Retina (tissue), 1 donor: Measurements from ENCODE around the gene SFI1.
"Not testable (repeated sequence)": the region's sequence is repeated elsewhere in the genome, so short reads cannot be mapped to it uniquely, and the experiment has no call there.

Source experiments
- DNase-seq: peaks from one replicate; pipeline ENCODE4 v3.0.0-alpha.2; 2016

Gene SFI1

GRCh38 chr22:31493355-31493754 lies 3.0 kb upstream of the SFI1 start:
- not testable (repeated sequence) for DNase-seq

GRCh38 chr22:31495343-31495742 lies 993 bp upstream of the SFI1 start:
- DNase-seq, result no peak

GRCh38 chr22:31496735-31497146 lies 405 bp downstream of the SFI1 start:
- no peak for DNase-seq

- DNase-seq, result no peak
Measured at GRCh38 chr22:31497148-31497938, 1.0 kb downstream of the SFI1 start.

GRCh38 chr22:31501738-31502137 lies 5.4 kb downstream of the SFI1 start:
- DNase-seq, result no peak

- DNase-seq, result no peak
Measured at GRCh38 chr22:31503211-31503964, 7.1 kb downstream of the SFI1 start.

GRCh38 chr22:31504282-31504681 lies 7.9 kb downstream of the SFI1 start:
- DNase-seq, result no peak

GRCh38 chr22:31507517-31507916 lies 11.2 kb downstream of the SFI1 start:
- DNase-seq, result not testable (repeated sequence)

GRCh38 chr22:31508536-31508935 lies 12.2 kb downstream of the SFI1 start:
- DNase-seq, result no peak

GRCh38 chr22:31509061-31509762 lies 12.9 kb downstream of the SFI1 start:
- DNase-seq, result no peak

- no peak for DNase-seq
Measured at GRCh38 chr22:31520051-31520450, 23.7 kb downstream of the SFI1 start.

GRCh38 chr22:31524132-31524531 lies 27.8 kb downstream of the SFI1 start:
- DNase-seq, result not testable (repeated sequence)

- DNase-seq, result no peak
Measured at GRCh38 chr22:31526270-31526669, 29.9 kb downstream of the SFI1 start.

- DNase-seq, result no peak
Measured at GRCh38 chr22:31530823-31531195, 34.5 kb downstream of the SFI1 start.

- DNase-seq, result no peak
Measured at GRCh38 chr22:31532060-31532459, 35.7 kb downstream of the SFI1 start.

GRCh38 chr22:31533374-31533773 lies 37.0 kb downstream of the SFI1 start:
- DNase-seq, result no peak

- DNase-seq, result no peak
Measured at GRCh38 chr22:31537019-31537535, 40.7 kb downstream of the SFI1 start.

- no peak for DNase-seq
Measured at GRCh38 chr22:31538815-31539214, 42.5 kb downstream of the SFI1 start.

- not testable (repeated sequence) for DNase-seq
Measured at GRCh38 chr22:31540166-31540565, 43.8 kb downstream of the SFI1 start.

- no peak for DNase-seq
Measured at GRCh38 chr22:31540966-31541365, 44.6 kb downstream of the SFI1 start.

- no peak for DNase-seq
Measured at GRCh38 chr22:31544481-31545480, 48.4 kb downstream of the SFI1 start.

- DNase-seq, result no peak
Measured at GRCh38 chr22:31550871-31551370, 54.6 kb downstream of the SFI1 start.
